PC-3 (cell line): ENCODE data around the gene ARHGEF11.

Experiments used
- EZH2phosphoT487 ChIP-seq: fragments of 300-600 bp; sonication (generic); IDR thresholded peaks from 2 replicates; pipeline ENCODE4 v1.6.1; 2018; ENCODE audit warnings: mild to moderate bottlenecking, antibody characterized with exemption, low read length, borderline replicate concordance
- TF ChIP-seq, protein P1 (sequence below): fragments of 300-600 bp; sonication (generic); conservative IDR thresholded peaks from 2 replicates; pipeline ENCODE4 v1.5.1; 2017; ENCODE audit warnings: antibody characterized with exemption, low read depth, mild to moderate bottlenecking, low read length

DNA sequence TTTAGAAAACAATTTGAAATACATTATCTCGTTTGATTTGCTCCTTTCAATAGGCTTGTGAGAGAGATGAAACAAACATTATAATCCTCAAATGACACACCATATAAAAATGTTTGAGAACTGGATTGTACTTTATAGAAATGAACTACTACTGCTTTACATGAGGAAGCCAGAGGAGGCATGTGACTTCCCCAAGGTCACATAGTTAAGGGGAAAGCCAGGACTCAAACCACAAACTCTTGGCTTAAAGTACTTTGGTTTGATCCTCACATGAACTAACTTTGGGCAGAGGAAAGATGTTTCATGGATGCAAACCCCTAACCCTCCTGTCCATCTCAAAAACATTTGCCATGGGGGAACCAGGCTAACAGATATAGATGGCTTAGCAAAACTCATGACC, 4.7 kb downstream of the ARHGEF11 start:
- TF ChIP-seq, protein P1, sequence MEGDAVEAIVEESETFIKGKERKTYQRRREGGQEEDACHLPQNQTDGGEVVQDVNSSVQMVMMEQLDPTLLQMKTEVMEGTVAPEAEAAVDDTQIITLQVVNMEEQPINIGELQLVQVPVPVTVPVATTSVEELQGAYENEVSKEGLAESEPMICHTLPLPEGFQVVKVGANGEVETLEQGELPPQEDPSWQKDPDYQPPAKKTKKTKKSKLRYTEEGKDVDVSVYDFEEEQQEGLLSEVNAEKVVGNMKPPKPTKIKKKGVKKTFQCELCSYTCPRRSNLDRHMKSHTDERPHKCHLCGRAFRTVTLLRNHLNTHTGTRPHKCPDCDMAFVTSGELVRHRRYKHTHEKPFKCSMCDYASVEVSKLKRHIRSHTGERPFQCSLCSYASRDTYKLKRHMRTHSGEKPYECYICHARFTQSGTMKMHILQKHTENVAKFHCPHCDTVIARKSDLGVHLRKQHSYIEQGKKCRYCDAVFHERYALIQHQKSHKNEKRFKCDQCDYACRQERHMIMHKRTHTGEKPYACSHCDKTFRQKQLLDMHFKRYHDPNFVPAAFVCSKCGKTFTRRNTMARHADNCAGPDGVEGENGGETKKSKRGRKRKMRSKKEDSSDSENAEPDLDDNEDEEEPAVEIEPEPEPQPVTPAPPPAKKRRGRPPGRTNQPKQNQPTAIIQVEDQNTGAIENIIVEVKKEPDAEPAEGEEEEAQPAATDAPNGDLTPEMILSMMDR, result no peak
- no peak for TF ChIP-seq EZH2phosphoT487
